ENCODE measurements around the gene KIAA1671. TPM values are rescaled to one million over a fixed set of nuclear protein-coding genes. Genes with fewer than 3 reads are reported as not detected.
A peak's percentile ranks its signal among the peaks of the same experiment; 100 is the strongest.

KIAA1671 gene
- total RNA-seq, 2 donors from 2014 or later: 16.8 to 21.7 TPM

- TF ChIP-seq, protein P1, sequence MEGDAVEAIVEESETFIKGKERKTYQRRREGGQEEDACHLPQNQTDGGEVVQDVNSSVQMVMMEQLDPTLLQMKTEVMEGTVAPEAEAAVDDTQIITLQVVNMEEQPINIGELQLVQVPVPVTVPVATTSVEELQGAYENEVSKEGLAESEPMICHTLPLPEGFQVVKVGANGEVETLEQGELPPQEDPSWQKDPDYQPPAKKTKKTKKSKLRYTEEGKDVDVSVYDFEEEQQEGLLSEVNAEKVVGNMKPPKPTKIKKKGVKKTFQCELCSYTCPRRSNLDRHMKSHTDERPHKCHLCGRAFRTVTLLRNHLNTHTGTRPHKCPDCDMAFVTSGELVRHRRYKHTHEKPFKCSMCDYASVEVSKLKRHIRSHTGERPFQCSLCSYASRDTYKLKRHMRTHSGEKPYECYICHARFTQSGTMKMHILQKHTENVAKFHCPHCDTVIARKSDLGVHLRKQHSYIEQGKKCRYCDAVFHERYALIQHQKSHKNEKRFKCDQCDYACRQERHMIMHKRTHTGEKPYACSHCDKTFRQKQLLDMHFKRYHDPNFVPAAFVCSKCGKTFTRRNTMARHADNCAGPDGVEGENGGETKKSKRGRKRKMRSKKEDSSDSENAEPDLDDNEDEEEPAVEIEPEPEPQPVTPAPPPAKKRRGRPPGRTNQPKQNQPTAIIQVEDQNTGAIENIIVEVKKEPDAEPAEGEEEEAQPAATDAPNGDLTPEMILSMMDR (IDR thresholded peaks at IDR 0.05): no peak
Measured at GRCh38 chr22:25012741-25013143, 60.2 kb downstream of the KIAA1671 start.

DNA sequence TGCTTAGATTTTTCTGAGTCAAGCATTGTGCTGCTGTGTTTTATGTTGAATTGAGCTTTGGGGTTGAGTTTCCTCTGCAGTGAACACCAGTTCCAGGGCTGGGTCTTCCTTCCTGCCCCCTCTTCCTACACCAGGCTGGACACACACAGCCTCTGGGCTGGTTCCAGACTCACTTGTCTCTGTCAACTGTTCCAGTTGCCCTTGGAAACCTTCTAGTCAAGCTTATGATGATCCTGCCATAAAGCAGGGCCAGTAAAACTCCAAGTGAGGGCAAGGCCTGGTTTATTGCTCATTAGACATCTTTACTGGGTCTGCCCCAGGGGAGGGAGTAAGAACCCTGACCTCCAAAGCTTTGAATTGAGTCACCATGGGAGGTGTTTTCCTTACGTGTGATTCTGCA, 61.1 kb downstream of the KIAA1671 start:
- peaks cover 0 to 34% of the 10 kb centered on the region in 2 donors for H3K4me1 ChIP-seq
- no peak for DNase-seq (ENCODE audit: low spot score)
- no peak overlapping the region for H3K4me3 ChIP-seq
- H3K9me3 ChIP-seq: no peaks in the 10 kb centered on the region
- H3K27ac ChIP-seq: peak overlapping the region in 1 of 2 donors; percentile 40
- TF ChIP-seq, protein P1 (IDR thresholded peaks at IDR 0.05): no peak
- no peaks in the 10 kb centered on the region for H3K36me3 ChIP-seq
- H3K27me3 ChIP-seq: no peaks in the 10 kb centered on the region

More at GRCh38 chr22:25012741-25013143, 60.2 kb downstream of the KIAA1671 start:
- H3K4me1 ChIP-seq: peaks cover 0 to 34% of the 10 kb centered on the region in 2 donors
- H3K9me3 ChIP-seq: no peaks in the 10 kb centered on the region
- H3K27ac ChIP-seq: peak overlapping the region in 1 of 2 donors; percentile 40
- no peaks in the 10 kb centered on the region for H3K36me3 ChIP-seq
- DNase-seq (ENCODE audit: low spot score): no peak
- H3K27me3 ChIP-seq: no peaks in the 10 kb centered on the region
- no peak overlapping the region for H3K4me3 ChIP-seq

DNA sequence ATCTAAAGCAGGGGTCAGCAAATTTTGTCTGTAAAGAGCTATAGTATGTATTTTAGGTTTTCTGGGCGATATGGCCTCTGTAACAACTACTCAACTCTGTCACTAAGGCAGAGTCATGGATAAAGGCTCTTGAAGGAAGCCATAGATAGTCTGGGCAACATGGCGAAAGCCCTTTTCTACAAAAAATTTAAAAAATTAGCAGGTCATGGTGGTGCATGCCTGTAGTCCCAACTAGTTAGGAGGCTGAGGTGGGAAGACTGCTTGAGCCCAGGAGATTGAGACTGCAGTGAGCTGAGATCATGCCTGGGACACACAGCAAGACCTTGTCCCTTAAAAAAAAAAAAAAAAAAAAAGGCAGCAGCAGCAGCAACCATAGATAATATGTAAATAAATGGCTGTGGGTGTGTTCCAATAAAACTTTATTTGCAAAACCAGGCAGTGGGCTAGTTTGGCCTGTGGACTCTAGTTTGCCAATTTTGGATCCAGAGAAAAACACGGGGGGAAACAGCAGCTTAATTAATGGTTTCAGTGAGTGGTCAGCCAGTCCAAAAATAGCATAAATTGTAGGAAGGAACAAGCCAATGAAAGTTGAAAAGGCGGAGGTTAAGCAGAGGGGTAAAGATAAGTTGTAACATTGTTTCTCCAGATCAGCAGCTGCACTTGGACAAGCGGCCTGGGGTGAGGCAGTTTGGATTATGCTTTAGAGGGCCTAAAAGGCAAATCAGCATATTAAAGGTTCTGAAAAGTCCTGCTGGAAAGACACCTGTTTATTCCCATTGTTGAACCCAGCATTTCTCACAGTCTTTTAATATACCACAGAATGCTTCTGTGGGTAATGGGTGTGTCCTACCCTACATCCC, 62.6 kb downstream of the KIAA1671 start:
- TF ChIP-seq, protein P1 (IDR thresholded peaks at IDR 0.05): no peak
- H3K27me3 ChIP-seq: no peaks in the 10 kb centered on the region
- H3K4me3 ChIP-seq: no peak overlapping the region
- DNase-seq (ENCODE audit: low spot score): no peak
- no peaks in the 10 kb centered on the region for H3K9me3 ChIP-seq
- no peaks in the 10 kb centered on the region for H3K36me3 ChIP-seq
- H3K27ac ChIP-seq: peak overlapping the region in 1 of 2 donors; percentile 19
- H3K4me1 ChIP-seq: peaks cover 0 to 34% of the 10 kb centered on the region in 2 donors

GRCh38 chr22:25016311-25016710, 63.8 kb downstream of the KIAA1671 start:
- no peak overlapping the region for H3K4me3 ChIP-seq
- H3K4me1 ChIP-seq: peaks cover 0 to 38% of the 10 kb centered on the region in 2 donors
- H3K36me3 ChIP-seq: no peaks in the 10 kb centered on the region
- H3K27ac ChIP-seq: no peak overlapping the region
- TF ChIP-seq, protein P1 (IDR thresholded peaks at IDR 0.05): no peak
- H3K9me3 ChIP-seq: no peaks in the 10 kb centered on the region
- no peaks in the 10 kb centered on the region for H3K27me3 ChIP-seq
- no peak for DNase-seq (ENCODE audit: low spot score)

- Histone ChIP-seq H3K4me1 (peaks cover 0 to 42% of the 10 kb centered on the region in 2 donors), H3K9me3 (no peaks in the 10 kb centered on the region), H3K27ac (no peak overlapping the region), H3K36me3 (no peaks in the 10 kb centered on the region), H3K4me3 (no peak overlapping the region), H3K27me3 (no peaks in the 10 kb centered on the region)
- DNase-seq (ENCODE audit: low spot score): no peak
- TF ChIP-seq, protein P1 (IDR thresholded peaks at IDR 0.05): no peak
Measured at GRCh38 chr22:25018009-25018408, 65.5 kb downstream of the KIAA1671 start.
